Vagina (tissue), 2 donors: ENCODE measurements around the gene NTRK1.

Experiments used
- POLR2A ChIP-seq, 2 donors: fragments of 450-650 bp; IDR thresholded peaks; one replicate each; pipeline ENCODE4 v1.6.1; 2017; ENCODE audit warnings: antibody characterized with exemption in 2 of 2, mild to moderate bottlenecking in 2 of 2, moderate library complexity in 2 of 2
- POLR2AphosphoS5 ChIP-seq, 2 donors: sonication (generic); formaldehyde crosslinking; IDR thresholded peaks; one replicate each; pipeline ENCODE4 v1.9.0; 2017; ENCODE audit warnings: antibody characterized with exemption in 2 of 2, mild to moderate bottlenecking in 2 of 2, low read depth in 1 of 2; ENCODE audit not compliant: insufficient read depth in 1 of 2
- TF ChIP-seq, protein P1 (sequence below), 3 experiments: fragments of 450-650 bp in 2 of 3; fragments of 200-600 bp in 1 of 3; sonication (generic) in 1 of 3; IDR thresholded peaks; one replicate each; pipeline ENCODE4 v1.5.1; 2017 to 2019; ENCODE audit warnings: antibody characterized with exemption in 3 of 3, mild to moderate bottlenecking in 2 of 3, moderate library complexity in 2 of 3

DNA sequence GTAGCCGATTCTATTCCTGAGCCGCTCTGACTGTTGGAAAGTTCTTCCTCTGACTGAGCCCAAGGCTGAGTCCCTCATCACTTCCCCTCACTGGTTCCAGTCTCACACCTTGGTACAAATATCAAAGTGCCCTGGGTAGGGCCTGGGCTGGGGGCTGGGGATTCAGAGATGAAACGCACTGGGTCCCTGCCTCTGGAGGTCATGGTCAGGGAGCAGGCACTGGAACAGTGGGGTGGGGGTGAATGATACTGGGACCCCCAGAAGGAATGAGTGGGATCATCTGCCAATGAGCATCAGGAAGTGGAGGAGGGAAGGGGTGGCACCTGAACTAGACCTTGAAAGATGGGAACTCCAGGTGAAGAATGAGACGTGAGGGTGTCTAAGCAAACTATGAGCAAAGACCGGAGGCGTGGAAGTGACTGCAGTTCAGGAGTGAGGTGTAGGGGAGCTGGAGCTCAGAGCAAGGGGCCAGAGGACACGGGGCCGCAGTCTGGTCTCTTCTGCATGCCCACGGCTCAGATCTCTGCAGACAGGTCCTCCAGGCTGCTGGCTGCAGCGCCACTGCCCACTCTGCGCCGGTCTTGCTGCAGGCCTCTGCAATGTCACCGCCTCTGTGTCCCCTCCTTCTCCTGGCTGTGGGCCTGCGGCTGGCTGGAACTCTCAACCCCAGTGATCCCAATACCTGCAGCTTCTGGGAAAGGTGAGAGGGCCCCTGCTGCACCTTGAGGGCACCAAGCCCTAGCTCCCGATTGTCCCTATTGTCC is 42.8 kb downstream of the NTRK1 start:
- TF ChIP-seq, protein P1, sequence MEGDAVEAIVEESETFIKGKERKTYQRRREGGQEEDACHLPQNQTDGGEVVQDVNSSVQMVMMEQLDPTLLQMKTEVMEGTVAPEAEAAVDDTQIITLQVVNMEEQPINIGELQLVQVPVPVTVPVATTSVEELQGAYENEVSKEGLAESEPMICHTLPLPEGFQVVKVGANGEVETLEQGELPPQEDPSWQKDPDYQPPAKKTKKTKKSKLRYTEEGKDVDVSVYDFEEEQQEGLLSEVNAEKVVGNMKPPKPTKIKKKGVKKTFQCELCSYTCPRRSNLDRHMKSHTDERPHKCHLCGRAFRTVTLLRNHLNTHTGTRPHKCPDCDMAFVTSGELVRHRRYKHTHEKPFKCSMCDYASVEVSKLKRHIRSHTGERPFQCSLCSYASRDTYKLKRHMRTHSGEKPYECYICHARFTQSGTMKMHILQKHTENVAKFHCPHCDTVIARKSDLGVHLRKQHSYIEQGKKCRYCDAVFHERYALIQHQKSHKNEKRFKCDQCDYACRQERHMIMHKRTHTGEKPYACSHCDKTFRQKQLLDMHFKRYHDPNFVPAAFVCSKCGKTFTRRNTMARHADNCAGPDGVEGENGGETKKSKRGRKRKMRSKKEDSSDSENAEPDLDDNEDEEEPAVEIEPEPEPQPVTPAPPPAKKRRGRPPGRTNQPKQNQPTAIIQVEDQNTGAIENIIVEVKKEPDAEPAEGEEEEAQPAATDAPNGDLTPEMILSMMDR (IDR thresholded peaks at IDR 0.05), result no peak
- TF ChIP-seq POLR2A (IDR thresholded peaks at IDR 0.05) (no peak), POLR2AphosphoS5 (IDR thresholded peaks at IDR 0.05; ENCODE audit: insufficient read depth in 1 of 2, low read depth in 1 of 2) (no peak)
